Measurements from ENCODE around the gene SLC44A2.

The SLC44A2 gene

GRCh38 chr19:10648360-10648759 lies 23.0 kb downstream of the SLC44A2 start:
- no peak for DNase-seq (ENCODE audit: low read depth)
- H3K4me3 ChIP-seq (ENCODE audit: low read depth, low read length), result no peak overlapping the region
- no peak for TF ChIP-seq CTCF (IDR thresholded peaks at IDR 0.05; ENCODE audit: low read depth, low read length, missing control alignments)

GRCh38 chr19:10651851-10652250 lies 26.5 kb downstream of the SLC44A2 start:
- no peak for DNase-seq (ENCODE audit: low read depth)
- no peak overlapping the region for H3K4me3 ChIP-seq (ENCODE audit: low read depth, low read length)
- TF ChIP-seq CTCF (IDR thresholded peaks at IDR 0.05; ENCODE audit: low read depth, low read length, missing control alignments), result no peak

GRCh38 chr19:10653482-10653731 lies 28.1 kb downstream of the SLC44A2 start:
- no peak for TF ChIP-seq CTCF (IDR thresholded peaks at IDR 0.05; ENCODE audit: low read depth, low read length, missing control alignments)
- H3K4me3 ChIP-seq (ENCODE audit: low read depth, low read length), result peak overlapping the region; percentile 94
- no peak for DNase-seq (ENCODE audit: low read depth)

- TF ChIP-seq CTCF (IDR thresholded peaks at IDR 0.05; ENCODE audit: low read depth, low read length, missing control alignments), result no peak
- peak; percentile 100 for DNase-seq (ENCODE audit: low read depth)
- H3K4me3 ChIP-seq (ENCODE audit: low read depth, low read length), result peak within 1 kb of the TSS; percentile 94
Observed at GRCh38 chr19:10653732-10654609, 28.6 kb downstream of the SLC44A2 start, which contains the start of gene ILF3. Gene ILF3 (plus strand): TSS chr19:10654346. CDS start chr19:10670606, 16,260 bp downstream.

GRCh38 chr19:10654610-10655456 lies 29.5 kb downstream of the SLC44A2 start:
- H3K4me3 ChIP-seq (ENCODE audit: low read depth, low read length), result peak overlapping the region; percentile 94
- no peak for DNase-seq (ENCODE audit: low read depth)
- no peak for TF ChIP-seq CTCF (IDR thresholded peaks at IDR 0.05; ENCODE audit: low read depth, low read length, missing control alignments)

GRCh38 chr19:10655457-10656312 lies 30.3 kb downstream of the SLC44A2 start:
- peak overlapping the region; percentile 94 for H3K4me3 ChIP-seq (ENCODE audit: low read depth, low read length)
- no peak for DNase-seq (ENCODE audit: low read depth)
- TF ChIP-seq CTCF (IDR thresholded peaks at IDR 0.05; ENCODE audit: low read depth, low read length, missing control alignments), result no peak

Measured in GM12864 (cell line).